Muscle of leg (tissue), 11 donors: ENCODE data around the gene ZNF600. TPM values are rescaled to one million over a fixed set of nuclear protein-coding genes. Genes with fewer than 3 reads are reported as not detected.
"Not testable (repeated sequence)": the region's sequence is repeated elsewhere in the genome, so short reads cannot be mapped to it uniquely, and the experiment has no call there.

ENCODE experiments used
- DNase-seq: peaks from one replicate; pipeline ENCODE4 v3.0.0; 2013
- H3K27ac ChIP-seq: one replicate; pipeline ENCODE4 v1.5.1; 2013; ENCODE audit warnings: mild to moderate bottlenecking, low read length, control low read depth
- H3K27me3 ChIP-seq: one replicate; pipeline ENCODE4 v1.6.1; 2013; ENCODE audit warnings: low read length; ENCODE audit not compliant: control insufficient read depth, insufficient read depth
- H3K36me3 ChIP-seq: one replicate; pipeline ENCODE4 v1.6.1; 2013; ENCODE audit warnings: low read length; ENCODE audit not compliant: control insufficient read depth, insufficient read depth
- H3K4me1 ChIP-seq: one replicate; pipeline ENCODE4 v1.6.1; 2013; ENCODE audit warnings: low read length; ENCODE audit not compliant: control insufficient read depth, insufficient read depth
- H3K4me3 ChIP-seq: one replicate; pipeline ENCODE4 v1.5.1; 2013; ENCODE audit warnings: low read length, control low read depth
- H3K9me3 ChIP-seq: replicated peaks from 2 replicates; pipeline ENCODE4 v1.6.1; 2013; ENCODE audit warnings: low read depth, low read length; ENCODE audit not compliant: control insufficient read depth
- WGBS: methylation state at CpG from one replicate; pipeline ENCODE4 v1.1.5; 2013; ENCODE audit warnings: missing lambda C conversion rate; ENCODE audit not compliant: insufficient coverage; 5-methylcytosine and 5-hydroxymethylcytosine counted together
- polyA plus RNA-seq, 8 donors: library from polyadenylated mRNA; unstranded; fragments of 120-200 nt; gene quantifications; one replicate each; pipeline versions ENCODE4 v1.2.1 to v1.2.3, GENCODE V29; 2013; ENCODE audit warnings: inconsistent platforms in 1 of 8, low replicate concordance in 1 of 8; ENCODE audit not compliant: insufficient read length in 8 of 8, insufficient read depth in 1 of 8
- total RNA-seq: library from RNA; stranded (reverse); fragments of 120-200 nt; gene quantifications from one replicate; pipeline ENCODE4 v1.2.4, GENCODE V29; 2013

ZNF600 gene
- total and polyA plus RNA-seq, 9 donors = 1.4 to 4.7 (median 2.8) TPM

- peaks cover 32% of the 10 kb centered on the region for H3K36me3 ChIP-seq
- DNase-seq, H3K4me3 ChIP-seq, H3K4me1 ChIP-seq, H3K27ac ChIP-seq, H3K27me3 ChIP-seq: not testable (repeated sequence)
- WGBS = 100% methylated on average over 2 of the region's 9 CpGs
- H3K9me3 ChIP-seq = peaks cover 61% of the 10 kb centered on the region
Measured at GRCh38 chr19:52799950-52800640, 13.5 kb upstream of the ZNF600 start.

GRCh38 chr19:52789440-52789839 is 2.8 kb upstream of the ZNF600 start:
- H3K27ac ChIP-seq = no peak overlapping the region
- 96% methylated on average over 3 of the region's 6 CpGs for WGBS
- no peaks in the 10 kb centered on the region for H3K27me3 ChIP-seq
- no peak overlapping the region for H3K4me3 ChIP-seq
- no peak for DNase-seq
- no peaks in the 10 kb centered on the region for H3K36me3 ChIP-seq
- H3K4me1 ChIP-seq = peaks cover 9% of the 10 kb centered on the region
- no peaks in the 10 kb centered on the region for H3K9me3 ChIP-seq

- H3K27ac ChIP-seq = peak overlapping the region; percentile 29
- DNase-seq = peak; percentile 11
Measured at GRCh38 chr19:52786078-52786463, 520 bp downstream of the ZNF600 start.

GRCh38 chr19:52785506-52785905 is 1.1 kb downstream of the ZNF600 start:
- Histone ChIP-seq H3K27ac (no peak overlapping the region), H3K4me1 (peaks cover 9% of the 10 kb centered on the region), H3K4me3 (no peak overlapping the region), H3K9me3 (no peaks in the 10 kb centered on the region), H3K36me3 (no peaks in the 10 kb centered on the region), H3K27me3 (no peaks in the 10 kb centered on the region)
- no peak for DNase-seq
- 51% methylated on average over 3 of the region's 3 CpGs for WGBS

More at GRCh38 chr19:52786078-52786463, 520 bp downstream of the ZNF600 start:
- H3K36me3 ChIP-seq = no peaks in the 10 kb centered on the region
- H3K4me3 ChIP-seq = peak overlapping the region; percentile 59
- H3K4me1 ChIP-seq = peaks cover 9% of the 10 kb centered on the region
- no peaks in the 10 kb centered on the region for H3K27me3 ChIP-seq
- no peaks in the 10 kb centered on the region for H3K9me3 ChIP-seq
- WGBS = 2% methylated on average over 22 of the region's 23 CpGs

GRCh38 chr19:52782864-52783263 is 3.7 kb downstream of the ZNF600 start:
- WGBS = no CpG with 5 or more reads among the region's 2 CpGs
- H3K36me3 ChIP-seq, H3K27ac ChIP-seq, H3K27me3 ChIP-seq, H3K9me3 ChIP-seq, DNase-seq, H3K4me3 ChIP-seq, H3K4me1 ChIP-seq: not testable (repeated sequence)

- Histone ChIP-seq H3K36me3 (peaks cover 3% of the 10 kb centered on the region), H3K27me3 (no peaks in the 10 kb centered on the region)
- 67% methylated on average over 3 of the region's 3 CpGs for WGBS
Measured at GRCh38 chr19:52778811-52779210, 7.8 kb downstream of the ZNF600 start.

GRCh38 chr19:52756447-52756846 is 30.1 kb downstream of the ZNF600 start:
- H3K27ac ChIP-seq, H3K4me1 ChIP-seq, H3K4me3 ChIP-seq, H3K27me3 ChIP-seq, DNase-seq, H3K9me3 ChIP-seq, H3K36me3 ChIP-seq: not testable (repeated sequence)
- WGBS = 42% methylated on average over 2 of the region's 2 CpGs

More at GRCh38 chr19:52778811-52779210, 7.8 kb downstream of the ZNF600 start:
- Histone ChIP-seq H3K4me1 (no peaks in the 10 kb centered on the region), H3K27ac (no peak overlapping the region), H3K9me3 (no peaks in the 10 kb centered on the region), H3K4me3 (no peak overlapping the region)
- DNase-seq = no peak

GRCh38 chr19:52749780-52750179 is 36.8 kb downstream of the ZNF600 start:
- no peaks in the 10 kb centered on the region for H3K9me3 ChIP-seq
- no peaks in the 10 kb centered on the region for H3K4me1 ChIP-seq
- H3K4me3 ChIP-seq = no peak overlapping the region
- no peaks in the 10 kb centered on the region for H3K36me3 ChIP-seq
- no peaks in the 10 kb centered on the region for H3K27me3 ChIP-seq
- no peak for DNase-seq
- WGBS = no CpG with 5 or more reads among the region's 4 CpGs
- H3K27ac ChIP-seq = no peak overlapping the region

GRCh38 chr19:52748336-52748950 is 38.1 kb downstream of the ZNF600 start:
- Histone ChIP-seq H3K9me3 (no peaks in the 10 kb centered on the region), H3K36me3 (no peaks in the 10 kb centered on the region), H3K27ac (no peak overlapping the region), H3K4me1 (no peaks in the 10 kb centered on the region), H3K27me3 (no peaks in the 10 kb centered on the region), H3K4me3 (no peak overlapping the region)
- 51% methylated on average over 2 of the region's 8 CpGs for WGBS
- DNase-seq = peak; percentile 54

- DNase-seq, H3K36me3 ChIP-seq, H3K4me3 ChIP-seq, H3K27ac ChIP-seq, H3K4me1 ChIP-seq, H3K9me3 ChIP-seq, H3K27me3 ChIP-seq: not testable (repeated sequence)
- WGBS = 43% methylated on average over 3 of the region's 10 CpGs
Measured at GRCh38 chr19:52745919-52746318, 40.7 kb downstream of the ZNF600 start.
